Retina (tissue), 1 donor: Measurements from ENCODE around the gene SPECC1.
"Not testable (repeated sequence)": the region's sequence is repeated elsewhere in the genome, so short reads cannot be mapped to it uniquely, and the experiment has no call there.

Experiments used
- DNase-seq: peaks from one replicate; pipeline ENCODE4 v3.0.0-alpha.2; 2016

SPECC1 gene

GRCh38 chr17:20351405-20351804 lies 342.2 kb downstream of the SPECC1 start:
- not testable (repeated sequence) for DNase-seq

- DNase-seq = not testable (repeated sequence)
Measured at GRCh38 chr17:20352567-20352966, 343.4 kb downstream of the SPECC1 start.

GRCh38 chr17:20363846-20364245 lies 354.7 kb downstream of the SPECC1 start:
- DNase-seq = not testable (repeated sequence)
